Measurements from ENCODE around the gene DCTN5.
"Not testable (repeated sequence)": the region's sequence is repeated elsewhere in the genome, so short reads cannot be mapped to it uniquely, and the experiment has no call there.

The DCTN5 gene

DNA sequence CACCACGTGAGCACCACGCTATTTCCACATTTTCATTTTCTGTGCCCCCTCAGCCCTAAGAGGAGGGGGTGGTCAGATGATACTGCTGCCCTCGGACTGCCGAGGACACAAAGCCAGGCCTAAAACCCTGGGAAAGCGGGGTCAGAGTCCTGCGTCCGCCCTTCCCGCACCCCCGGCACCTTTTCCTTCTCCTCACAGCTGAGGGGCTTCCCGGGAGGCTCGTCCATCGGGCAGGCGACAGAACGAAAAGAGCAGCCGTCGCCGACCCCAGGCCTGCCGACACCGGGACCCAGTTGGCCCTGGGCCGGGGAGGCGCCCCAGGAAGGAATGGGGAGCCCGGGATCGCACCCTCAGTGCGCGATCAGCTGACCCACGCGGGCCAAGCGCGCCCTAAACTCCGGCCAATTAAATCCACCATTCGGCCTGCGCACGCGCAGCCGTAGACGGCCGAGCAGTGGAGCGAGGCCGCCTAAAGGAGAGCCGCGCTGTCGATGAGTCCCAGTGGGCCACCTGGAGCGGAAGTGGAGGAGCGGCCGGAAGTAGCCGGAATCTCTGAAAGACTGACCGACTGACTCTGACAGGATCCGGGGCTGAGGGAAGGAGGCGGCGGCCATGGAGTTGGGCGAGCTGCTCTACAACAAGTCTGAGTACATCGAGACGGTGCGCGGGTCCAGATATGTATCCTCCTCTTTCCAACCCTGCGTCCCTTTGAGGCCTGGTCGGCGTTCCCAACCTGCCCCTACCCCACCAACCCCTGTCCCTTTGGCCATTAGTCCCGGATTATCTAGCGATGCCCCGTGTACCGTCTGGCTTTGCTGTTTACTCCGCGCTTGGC is at the start of gene DCTN5, which contains the start of gene PALB2:
TSS of gene DCTN5 (plus strand) at position 536 of the 835 bp plus-strand sequence. CDS start at position 613, 77 bp downstream.
TSS of gene PALB2 (minus strand) at position 380 of the 835 bp plus-strand sequence. CDS start at position 227, 153 bp downstream.
- peak; percentile 86 for DNase-seq

DNA sequence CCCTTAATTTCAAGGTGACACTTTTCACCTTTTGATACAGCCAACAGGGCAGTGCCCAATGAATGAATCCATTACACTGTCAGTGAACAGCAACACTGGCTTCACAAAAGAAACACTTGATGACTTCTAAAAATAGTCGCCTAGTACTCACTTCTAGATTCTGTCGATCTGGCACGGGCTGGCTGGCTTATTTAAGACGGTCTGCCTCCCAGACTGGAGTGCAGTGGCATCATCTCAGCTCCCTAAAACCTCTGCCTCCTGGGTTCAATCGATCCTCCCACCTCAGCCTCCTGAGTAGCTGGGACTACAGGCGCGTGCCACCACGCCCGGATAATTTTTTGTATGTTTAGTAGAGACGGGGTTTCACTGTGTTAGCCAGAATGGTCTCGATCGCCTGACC is 47.1 kb upstream of the DCTN5 start:
- no peak for DNase-seq

DNA sequence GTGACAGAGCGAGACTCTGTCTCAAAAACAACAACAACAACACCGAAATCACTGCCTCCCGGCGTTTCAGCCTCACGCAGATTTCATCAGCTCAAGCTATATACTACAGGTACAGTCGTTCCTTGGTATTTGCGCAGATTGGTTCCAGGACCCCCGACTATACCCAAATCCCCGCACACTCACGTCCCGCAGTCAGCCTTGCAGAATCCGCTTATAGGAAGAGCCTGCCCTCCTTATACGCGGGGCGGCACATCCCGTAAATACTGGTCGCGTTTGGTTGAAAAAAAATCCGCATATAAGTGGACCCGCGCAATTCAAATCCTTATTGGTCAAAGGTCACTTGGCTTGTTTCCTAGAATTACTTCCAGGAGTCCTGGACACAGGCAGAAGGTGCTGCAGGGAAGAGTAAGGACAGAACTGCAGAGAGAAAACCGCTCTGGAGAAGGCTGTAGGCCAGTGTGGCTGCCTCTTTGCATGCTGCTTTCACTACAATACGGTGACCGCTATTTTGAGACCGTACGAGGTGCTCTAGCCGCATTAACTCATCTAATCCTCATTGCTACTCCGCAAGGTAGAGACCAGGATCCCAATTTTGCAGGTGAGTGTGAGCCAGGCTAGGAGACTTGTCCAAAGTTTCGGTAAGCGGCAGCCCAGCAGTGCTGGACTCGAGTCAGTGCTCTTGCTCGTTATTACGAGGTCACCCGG is 45.9 kb upstream of the DCTN5 start:
- no peak for DNase-seq

DNA sequence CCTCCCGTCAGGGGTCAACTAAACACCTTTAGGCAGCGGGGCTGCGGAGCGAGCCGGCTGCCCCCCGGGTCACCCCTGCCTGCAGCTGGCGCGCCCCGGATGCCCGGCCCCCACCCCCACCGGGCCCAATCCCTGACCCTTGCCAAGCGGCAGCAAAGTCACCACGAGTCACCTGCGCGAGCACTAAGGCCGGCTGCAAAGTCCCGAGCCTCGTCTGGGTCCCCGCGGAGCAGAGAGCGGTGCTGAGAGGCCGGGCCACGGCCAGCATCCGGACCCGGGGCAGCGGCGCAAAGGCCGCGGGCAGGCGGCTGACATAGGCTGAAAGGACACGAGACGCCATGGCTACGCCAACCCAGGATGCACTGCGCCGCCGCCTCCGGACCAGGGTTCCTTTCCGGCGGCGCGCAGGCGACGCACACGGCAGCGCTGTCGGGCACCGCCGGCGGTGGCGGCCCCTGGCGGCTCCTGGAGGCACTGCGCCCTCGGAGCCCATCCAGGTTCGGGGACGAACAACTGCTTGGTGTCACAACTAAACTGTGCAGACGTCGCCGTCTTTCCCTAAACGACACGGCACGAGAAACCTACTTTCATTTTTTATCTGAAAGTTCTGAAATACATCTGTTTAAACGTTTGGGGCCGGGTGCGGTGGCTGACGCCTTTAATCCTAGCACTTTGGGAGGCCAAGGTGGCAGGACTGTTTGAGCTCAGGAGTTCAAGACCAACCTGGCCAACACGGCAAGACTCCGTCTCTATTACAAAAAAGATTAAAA is 45.1 kb upstream of the DCTN5 start, which contains the start of gene NDUFAB1:
TSS of gene NDUFAB1 (minus strand) at position 366 of the 770 bp plus-strand sequence. CDS start at position 340, 26 bp downstream.
- DNase-seq: peak; percentile 85

DNA sequence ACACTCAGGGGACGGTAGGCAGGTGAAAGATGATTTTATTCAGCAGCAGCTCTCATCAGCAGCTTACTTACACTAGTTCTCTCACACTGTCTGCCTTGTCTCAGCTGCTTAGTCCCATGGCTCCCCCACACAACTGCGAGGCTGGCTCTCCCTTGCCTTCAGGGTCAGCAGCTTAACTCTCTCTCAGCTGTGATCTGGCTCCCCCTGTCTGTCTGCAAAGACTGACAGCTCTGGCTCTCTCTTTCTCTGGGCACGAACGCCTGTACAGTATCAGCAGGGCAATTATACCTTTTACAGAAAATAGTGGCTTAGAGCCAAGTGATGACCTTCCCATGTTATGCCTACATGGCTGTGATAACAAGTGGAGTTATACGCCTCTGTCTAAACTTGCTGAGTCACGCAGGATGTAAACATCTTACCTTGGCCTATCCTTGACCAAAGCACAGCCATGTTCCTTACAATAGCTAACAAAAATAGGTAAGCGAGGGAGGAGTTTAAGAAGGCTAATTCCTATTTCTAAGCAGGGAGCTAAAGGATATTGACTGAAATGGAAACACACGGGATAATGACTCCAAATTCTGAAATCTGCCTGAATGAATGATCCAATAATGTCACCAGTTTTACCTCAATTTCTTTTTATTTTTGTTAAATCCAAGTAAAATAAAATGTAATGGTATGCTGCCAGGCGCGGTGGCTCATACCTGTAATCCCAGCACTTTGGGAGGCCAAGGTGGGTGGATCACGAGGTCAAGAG is 44.1 kb upstream of the DCTN5 start:
- DNase-seq: no peak

DNA sequence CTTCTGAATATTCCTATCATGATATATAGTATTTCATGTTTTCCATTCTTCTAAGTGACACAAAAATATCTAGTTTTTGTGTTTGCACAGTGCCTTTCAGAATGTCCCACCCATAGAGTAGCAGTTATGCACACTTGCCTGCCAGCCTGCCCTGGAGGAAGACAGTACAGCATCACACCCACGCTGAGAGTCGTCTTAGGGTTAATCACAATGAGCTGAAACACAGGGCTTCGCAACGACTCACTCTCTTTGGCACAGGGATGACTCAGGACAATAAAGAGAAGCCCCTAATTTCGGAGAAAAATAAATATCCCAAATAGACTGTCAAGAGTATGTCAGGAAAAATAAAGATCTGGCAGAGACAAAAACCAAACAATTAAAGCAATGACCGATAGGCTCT is 33.5 kb upstream of the DCTN5 start:
- no peak for DNase-seq

DNA sequence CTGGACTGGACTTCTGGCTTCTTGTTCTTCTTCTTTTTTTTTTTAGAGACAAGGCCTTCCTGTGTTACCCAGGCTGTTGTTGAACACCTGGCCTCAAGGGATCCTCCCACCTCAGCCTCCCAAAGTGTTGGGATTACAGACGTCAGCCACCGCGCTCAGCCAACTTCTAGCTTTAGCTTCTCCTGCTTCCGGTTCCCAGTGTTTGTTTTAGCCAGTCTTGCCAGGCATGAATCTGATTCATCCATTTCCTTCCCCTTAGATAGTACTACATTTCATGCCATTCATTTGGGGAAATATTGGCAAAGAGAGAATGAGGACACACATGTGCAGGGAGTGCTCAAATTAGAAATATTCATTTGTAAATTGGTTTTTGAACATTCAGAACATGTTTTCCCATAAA is 33.1 kb upstream of the DCTN5 start:
- no peak for DNase-seq

DNA sequence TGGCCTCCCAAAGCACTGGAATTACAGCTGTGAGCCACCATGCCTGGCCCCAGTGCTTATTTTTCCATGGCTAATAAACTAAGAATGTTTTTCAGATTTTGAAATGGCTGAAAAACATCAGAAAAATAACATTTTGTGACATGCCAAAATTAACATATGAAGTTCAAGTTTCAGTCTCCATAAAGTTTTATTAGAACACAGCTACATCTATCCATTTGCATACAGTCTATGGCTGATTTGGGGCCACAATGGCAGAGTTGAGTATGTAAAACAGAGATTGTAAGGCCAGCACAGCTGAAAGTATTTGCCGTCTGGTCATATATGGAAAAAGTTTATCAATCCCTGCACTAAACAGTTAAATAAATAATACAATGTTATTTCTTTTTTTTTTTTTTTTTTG is 31.3 kb upstream of the DCTN5 start:
- no peak for DNase-seq

DNA sequence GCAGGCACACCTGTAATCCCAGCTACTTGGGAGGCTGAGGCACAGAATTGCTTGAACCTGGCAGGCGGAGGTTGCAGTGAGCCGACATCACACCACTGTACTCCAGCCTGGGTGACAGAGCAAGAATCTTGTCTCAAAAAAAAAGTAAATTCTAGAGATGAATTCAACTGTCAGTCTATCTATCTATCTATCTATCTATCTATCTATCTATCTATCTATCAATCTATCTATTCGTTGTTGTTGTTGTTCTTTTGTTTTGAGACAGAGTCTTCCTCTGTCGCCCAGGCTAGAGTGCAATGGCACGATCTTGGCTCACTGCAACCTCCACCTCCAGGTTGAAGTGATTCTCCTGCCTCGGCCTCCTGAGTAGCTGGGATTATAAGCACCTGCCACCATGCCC is 30.4 kb upstream of the DCTN5 start:
- not testable (repeated sequence) for DNase-seq

DNA sequence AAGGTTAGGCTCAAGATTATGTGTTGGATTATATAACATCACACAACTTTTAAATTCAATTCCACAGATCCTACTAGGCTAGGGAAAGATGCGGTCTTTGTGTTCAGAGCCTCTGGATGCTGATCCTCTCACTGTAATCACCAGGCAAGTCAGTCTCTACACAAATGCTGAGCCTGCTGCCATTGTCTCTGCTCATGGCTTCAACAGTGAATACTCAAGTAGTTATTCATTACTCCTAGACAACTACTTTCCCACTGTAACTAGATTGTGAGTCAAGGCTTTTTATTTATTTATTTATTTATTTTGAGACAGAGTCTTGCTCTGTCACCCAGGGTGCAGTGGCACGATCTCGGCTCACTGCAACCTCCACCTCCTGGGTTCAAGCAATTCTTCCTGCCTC is 29.3 kb upstream of the DCTN5 start:
- DNase-seq: no peak

DNA sequence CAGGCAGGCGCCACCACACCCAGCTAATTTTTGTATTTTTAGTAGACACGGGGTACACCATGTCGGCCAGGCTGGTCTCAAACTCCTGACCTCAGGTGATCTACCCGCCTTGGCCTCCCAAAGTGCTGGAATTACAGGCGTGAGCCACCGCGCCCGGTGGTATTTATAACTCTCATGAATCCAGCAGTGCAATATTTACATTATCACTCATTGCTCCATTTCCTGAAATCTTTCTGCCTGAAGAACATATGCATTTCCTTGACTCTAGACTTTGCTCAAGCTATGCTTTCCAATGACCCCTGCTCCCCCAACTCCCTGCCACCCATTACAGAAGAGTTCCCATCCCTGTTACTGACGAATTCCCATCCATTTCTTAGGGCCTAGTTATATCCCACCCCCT is 25.5 kb upstream of the DCTN5 start:
- DNase-seq: no peak

DNA sequence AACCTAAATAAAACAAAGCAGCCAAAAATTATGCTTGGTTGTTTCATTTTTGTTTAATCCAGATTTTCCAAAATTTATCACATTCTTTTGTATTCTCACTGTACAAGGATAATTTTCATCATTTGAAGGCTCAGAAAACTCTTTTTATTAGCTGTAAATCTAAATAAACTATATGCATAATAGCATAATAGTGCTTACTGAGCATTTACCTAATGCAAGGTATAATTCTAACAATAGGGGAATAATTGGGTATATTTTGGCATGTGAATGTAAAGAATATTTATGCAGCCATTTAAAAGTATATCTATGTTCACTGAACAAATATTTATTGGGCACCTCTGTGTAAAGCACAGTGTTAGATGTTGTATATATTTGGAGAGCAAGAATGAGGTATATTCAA is 17.2 kb upstream of the DCTN5 start:
- no peak for DNase-seq

DNA sequence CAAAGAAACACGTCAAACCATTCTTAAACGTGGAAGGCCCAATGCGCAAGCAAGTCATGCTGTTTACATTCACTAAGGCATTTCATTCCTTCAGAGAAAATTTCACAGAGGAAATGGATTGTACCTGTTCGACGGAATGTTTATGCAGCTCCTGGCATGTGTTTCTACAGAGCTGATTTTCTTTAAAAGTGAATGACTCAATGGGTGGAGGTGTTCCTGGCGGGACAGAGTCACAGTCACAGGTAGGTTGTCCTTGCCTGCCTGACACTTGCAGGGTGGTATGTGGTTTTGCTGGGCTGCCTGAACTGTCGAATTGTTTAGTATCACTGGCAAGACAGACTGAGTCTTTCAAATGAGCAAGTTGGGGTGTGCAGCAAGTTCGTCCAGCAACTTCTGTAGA is 11.8 kb upstream of the DCTN5 start:
- DNase-seq: no peak

DNA sequence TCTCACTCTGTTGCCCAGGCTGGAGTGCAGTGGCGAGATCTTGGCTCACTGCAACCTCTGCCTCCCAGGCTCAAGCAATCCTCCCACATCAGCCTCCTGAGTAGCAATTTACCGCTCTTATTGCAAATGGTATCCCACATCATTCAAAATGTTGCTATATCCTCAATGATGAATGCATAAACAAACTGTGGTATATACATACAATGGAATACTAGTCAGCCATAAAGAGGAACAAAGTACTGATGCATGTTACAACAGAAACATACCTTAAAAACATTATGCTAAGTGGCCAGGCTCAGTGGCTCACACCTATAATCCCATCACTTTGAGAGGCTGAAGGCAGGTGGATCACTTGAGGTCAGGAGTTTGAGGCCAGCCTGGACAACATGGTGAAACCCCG is 9.4 kb upstream of the DCTN5 start:
- not testable (repeated sequence) for DNase-seq

DNA sequence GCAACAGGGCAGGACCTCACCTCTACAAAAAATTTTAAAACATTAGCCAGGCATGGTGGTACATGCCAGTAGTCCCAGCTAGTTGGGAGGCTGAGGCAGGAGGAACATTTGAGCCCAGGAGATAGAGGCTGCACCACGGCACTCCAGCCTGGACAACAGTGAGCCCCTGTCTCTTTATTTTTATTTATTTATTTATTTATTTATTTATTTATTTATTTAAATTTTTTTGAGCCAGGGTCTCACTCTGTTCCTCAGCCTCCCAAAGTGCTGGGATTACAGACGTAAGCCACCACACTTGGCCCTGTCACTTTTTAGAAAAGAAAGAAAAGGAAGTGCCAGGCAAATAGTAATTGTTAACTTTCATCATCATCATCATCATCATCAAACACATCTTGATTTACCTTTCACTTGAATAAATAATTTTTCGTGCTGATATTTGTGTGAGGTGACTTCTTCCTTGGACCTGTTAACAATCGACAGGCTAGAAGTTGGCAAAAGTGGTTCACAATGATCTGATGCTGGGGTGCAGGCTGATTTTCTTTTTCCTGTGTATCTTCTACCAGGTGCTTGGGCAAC is 6.7 kb upstream of the DCTN5 start:
- DNase-seq: no peak

DNA sequence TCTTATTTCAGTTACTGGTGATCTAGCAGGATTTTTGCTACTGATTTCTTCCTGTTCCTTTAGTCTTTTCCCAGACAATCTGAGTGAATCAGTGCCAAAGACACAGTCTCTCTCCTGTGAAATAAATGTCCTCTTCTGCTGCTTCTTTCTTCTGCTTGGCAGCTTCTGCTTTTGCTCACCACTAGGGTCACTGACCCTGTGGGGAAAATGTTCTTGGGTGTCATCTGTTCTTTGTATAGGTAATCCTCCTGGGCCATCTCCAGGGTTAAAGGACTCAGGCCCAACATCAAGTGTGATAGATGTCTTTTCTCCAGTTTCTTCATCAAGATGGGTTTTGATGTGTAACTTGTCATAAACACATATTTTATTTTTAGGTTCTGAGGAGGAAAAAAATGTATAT is 5.3 kb upstream of the DCTN5 start:
- DNase-seq: no peak

DNA sequence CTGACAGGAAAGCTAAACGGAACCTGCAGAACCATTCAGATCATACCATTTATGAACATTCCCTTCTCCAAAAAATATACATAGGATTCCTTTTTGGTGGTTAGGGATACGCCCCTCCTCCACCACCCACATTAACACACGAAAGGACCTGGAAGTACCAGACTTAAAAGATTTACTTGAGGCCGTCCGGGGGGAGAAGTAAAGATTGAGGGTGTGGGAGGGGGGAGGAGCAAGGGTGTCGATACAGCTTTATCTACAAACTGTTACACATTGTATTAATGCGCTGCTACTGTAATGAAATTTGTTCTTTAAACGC is 693 bp upstream of the DCTN5 start:
- no peak for DNase-seq

DNA sequence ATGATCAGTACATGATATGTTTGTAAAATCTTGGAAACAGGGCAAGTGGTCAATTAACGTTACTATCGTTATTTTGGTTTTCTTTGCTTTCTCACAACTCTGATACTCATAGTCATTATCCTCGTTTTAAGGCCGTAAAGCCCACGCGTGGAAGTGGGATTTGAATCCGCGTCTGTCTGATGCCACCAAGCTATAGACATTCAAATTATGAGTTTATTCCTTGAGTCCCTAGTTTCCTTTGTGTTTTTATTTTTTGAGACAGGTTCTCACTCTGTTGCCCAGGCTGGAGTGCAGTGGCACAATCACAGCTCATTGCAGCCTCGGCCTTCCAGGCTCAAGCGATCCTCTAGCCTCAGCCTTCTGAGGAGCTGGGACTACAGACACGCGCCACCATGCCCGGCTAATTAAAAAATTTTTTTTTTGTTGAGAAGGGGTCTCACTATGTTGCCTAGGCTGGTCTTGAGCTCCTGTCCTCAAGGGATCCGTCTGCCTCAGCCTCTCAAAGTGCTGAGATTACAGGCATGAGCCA is 1.0 kb downstream of the DCTN5 start:
- no peak for DNase-seq

DNA sequence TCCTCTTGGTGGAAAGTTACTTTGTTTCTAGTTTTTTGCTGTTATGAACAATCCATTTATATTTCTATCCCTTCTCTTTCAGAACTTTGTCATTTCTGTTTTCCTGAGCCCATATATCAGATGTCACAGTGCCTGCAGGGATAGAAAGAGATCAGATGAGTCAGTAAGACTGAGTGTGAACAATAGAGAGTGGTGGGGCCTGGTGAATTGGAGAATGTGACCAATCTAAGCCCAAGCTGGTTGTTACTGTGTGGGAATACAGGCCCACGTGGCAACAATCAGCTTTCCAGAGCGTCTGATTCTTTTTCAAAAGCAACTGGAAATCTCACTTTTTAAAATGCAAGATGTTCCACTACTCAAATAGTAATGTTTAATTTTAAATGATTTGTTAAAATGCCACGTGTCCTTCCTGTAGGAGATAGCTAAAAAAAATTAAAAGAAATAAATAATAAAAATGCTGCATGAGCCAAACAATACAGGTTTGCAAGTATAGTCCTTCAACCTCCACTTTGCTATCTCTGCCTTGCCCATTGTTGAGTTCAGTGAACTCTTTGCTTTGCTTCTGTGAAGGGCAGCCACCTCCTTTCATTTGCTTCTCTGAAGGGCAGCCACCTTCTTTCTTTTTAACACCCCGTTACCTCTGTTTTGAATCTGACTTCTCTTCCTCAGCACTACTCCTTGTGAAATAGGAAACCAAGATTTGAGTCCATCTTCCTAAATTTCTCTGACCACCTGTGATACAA is 9.6 kb downstream of the DCTN5 start:
- no peak for DNase-seq

DNA sequence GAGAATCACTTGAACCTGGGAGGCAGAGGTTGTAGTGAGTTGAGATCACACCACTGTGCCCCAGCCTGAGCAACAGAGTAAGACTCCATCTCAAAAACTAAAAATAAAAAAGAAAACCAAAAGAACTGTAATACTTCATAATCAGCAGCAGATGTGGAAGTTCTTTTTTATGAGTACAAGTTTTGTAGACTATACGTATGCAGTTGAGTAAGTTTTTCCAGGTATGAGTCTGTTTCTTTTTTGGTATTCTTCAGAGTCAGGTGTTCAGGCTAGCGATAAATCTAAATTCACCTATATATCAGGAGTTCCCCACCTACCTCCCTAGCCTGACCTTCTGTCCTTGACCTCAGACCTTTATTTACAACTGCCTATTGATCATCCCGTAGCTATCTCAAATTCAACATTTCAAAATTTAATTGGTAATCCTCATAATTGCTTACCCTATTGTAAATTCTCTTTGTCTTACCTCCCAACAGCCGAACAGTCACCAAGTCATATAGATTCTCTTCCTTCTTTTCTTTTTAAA is 10.7 kb downstream of the DCTN5 start:
- no peak for DNase-seq

DNA sequence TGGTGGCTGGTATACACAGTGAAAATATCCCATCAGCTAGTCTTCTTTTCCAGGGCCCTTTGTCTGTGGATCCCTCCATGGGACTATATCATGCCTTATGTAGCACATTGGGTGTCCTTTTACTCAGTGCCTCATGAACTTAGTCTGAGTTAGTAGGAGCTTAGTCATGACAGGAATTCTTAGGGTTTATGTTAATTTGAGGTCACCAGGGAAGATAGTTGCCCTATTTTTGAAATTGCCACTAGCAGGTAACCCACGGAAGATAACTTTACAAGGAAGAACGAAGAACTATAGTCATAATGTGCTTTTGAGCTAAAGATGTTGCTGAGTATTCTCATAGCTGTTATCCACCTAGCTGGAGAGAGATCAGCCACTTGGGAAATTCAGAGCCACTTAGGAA is 22.7 kb downstream of the DCTN5 start:
- no peak for DNase-seq
